Peyer's patch (tissue), 4 donors: ENCODE measurements around the gene ECHDC3.

Experiments
- CTCF ChIP-seq, 6 experiments: fragments of 450-650 bp in 4 of 6; fragments of 200-600 bp in 2 of 6; sonication (generic) in 1 of 6; IDR thresholded peaks; one replicate each; pipeline ENCODE4 v1.5.1; 2017 to 2019; ENCODE audit warnings: antibody characterized with exemption in 6 of 6, mild to moderate bottlenecking in 3 of 6, moderate library complexity in 1 of 6
- POLR2A ChIP-seq, 2 donors: fragments of 450-650 bp; IDR thresholded peaks; one replicate each; pipeline ENCODE4 v1.5.1; 2017; ENCODE audit warnings: antibody characterized with exemption in 2 of 2, mild to moderate bottlenecking in 2 of 2, moderate library complexity in 2 of 2

- TF ChIP-seq POLR2A (IDR thresholded peaks at IDR 0.05) (no peak), CTCF (IDR thresholded peaks at IDR 0.05) (no peak)
These were observed 28.9 kb upstream of the ECHDC3 start for GRCh38 chr10:11713186-11713743.
